Right lobe of liver (tissue), 4 donors: ENCODE measurements around the gene EIF1.

Experiments used
- CTCF ChIP-seq, 4 donors: fragments of 200-600 bp in 3 of 4; fragments of 450-650 bp in 1 of 4; IDR thresholded peaks; one replicate each; pipeline versions ENCODE4 v1.5.1 to v1.8.0; 2016 to 2022; ENCODE audit warnings: antibody characterized with exemption in 4 of 4, mild to moderate bottlenecking in 2 of 4
- POLR2A ChIP-seq: fragments of 450-650 bp; IDR thresholded peaks from one replicate; pipeline ENCODE4 v1.6.1; 2017; ENCODE audit warnings: antibody characterized with exemption, mild to moderate bottlenecking
- donor health status: DM: no; HTN: no; CAD: no.
- donor health status: DM: no; HTN: no; CAD: no.
- donor health status: DM: no; HTN: yes; CAD: no.

GRCh38 chr17:41658846-41659245 is 29.8 kb upstream of the EIF1 start:
- TF ChIP-seq POLR2A (no peak), CTCF (IDR thresholded peaks at IDR 0.05) (no peak)
